Measurements from ENCODE around the gene ZBTB20.

Gene ZBTB20

DNA sequence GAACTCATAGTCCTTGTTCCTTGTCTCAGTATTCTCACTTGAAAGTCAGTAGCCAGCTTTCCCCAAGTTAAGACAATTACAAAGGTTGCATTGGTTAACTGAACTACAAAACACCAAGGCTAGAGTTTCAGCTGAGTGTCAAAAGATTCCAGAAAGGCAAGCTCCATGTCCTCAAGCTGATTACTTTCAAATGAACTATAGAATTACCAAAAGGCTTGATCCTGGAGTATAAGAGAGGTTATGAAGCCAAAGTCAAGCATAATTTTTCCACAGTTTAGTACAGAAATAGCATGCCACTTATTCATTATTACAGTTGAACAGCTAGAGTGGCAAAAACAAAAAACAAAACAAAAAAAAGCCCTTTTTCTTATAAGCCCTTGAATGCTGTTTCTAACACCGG lies 51.9 kb downstream of the ZBTB20 start:
- H3K4me3 ChIP-seq (ENCODE audit: low read depth in 1 of 2, low read length in 2 of 2), result no peak overlapping the region
- H3K79me2 ChIP-seq (ENCODE audit: insufficient read depth, low read length), result peaks cover 23% of the 10 kb centered on the region
- ATAC-seq (ENCODE audit: insufficient read depth, low read depth) (no peak), DNase-seq (no peak)
- H3K4me2 ChIP-seq (ENCODE audit: insufficient read depth, low read length), result no peak overlapping the region
- no peak overlapping the region for H3K9ac ChIP-seq (ENCODE audit: low read depth, low read length)
- H3K27ac ChIP-seq (ENCODE audit: low read length), result no peak overlapping the region
- H3K9me3 ChIP-seq (ENCODE audit: insufficient read depth, low read length, severe bottlenecking), result no peaks in the 10 kb centered on the region
- H3K36me3 ChIP-seq (ENCODE audit: insufficient read depth, low read length), result no peaks in the 10 kb centered on the region
- no peak overlapping the region for H2AFZ ChIP-seq (ENCODE audit: low read depth, low read length)
- H3K27me3 ChIP-seq (ENCODE audit: insufficient read depth, low read length, poor library complexity), result no peaks in the 10 kb centered on the region
- H3K4me1 ChIP-seq (ENCODE audit: insufficient read depth, low read length), result peaks cover 32% of the 10 kb centered on the region
- 0 out of 2 replicates have a peak, but pooled peaks cover 2% of the 10 kb centered on the region for H4K20me1 ChIP-seq (ENCODE audit: insufficient read depth, low read length)
- no peak for TF ChIP-seq EZH2 (IDR thresholded peaks at IDR 0.05; ENCODE audit: borderline replicate concordance, low read depth, low read length, severe bottlenecking)
- TF ChIP-seq CTCF (IDR thresholded peaks at IDR 0.05; ENCODE audit: borderline replicate concordance, extremely low read depth, low read length, poor library complexity, severe bottlenecking), result no peak

DNA sequence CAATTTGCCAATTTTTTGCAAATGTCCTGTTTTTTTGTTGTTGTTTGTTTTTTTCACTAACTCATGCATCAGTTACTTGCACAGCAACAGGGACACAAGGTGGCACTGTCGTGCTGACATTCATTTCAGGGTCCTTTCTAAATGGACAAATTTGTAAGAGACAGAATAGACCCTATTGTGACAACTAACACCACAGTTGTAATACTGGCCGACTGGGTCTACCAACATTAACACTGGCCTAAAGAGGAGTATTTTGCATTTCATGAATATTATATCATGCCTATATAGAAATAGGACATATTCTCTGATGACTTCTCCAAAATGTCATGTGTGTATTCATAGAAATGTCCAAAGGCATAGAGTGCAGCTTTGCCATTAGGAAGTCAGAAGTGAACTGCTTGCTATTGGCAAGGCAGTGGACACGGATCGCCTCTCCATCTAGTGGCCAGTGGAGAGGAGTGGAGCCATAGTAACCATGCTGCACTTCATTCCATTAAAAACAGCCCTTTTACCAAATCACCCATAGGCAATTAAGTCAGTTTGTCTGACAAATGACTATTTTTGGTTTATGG lies 54.8 kb downstream of the ZBTB20 start:
- Histone ChIP-seq H3K36me3 (ENCODE audit: insufficient read depth, low read length) (no peaks in the 10 kb centered on the region), H3K27ac (ENCODE audit: low read length) (no peak overlapping the region), H3K4me3 (ENCODE audit: low read depth in 1 of 2, low read length in 2 of 2) (no peak overlapping the region), H3K79me2 (ENCODE audit: insufficient read depth, low read length) (peaks cover 5% of the 10 kb centered on the region), H3K4me1 (ENCODE audit: insufficient read depth, low read length) (peaks cover 6% of the 10 kb centered on the region; the same call in 1 of the 2 replicates), H2AFZ (ENCODE audit: low read depth, low read length) (no peak overlapping the region), H3K9ac (ENCODE audit: low read depth, low read length) (no peak overlapping the region), H4K20me1 (ENCODE audit: insufficient read depth, low read length) (0 out of 2 replicates have a peak, but pooled peaks cover 2% of the 10 kb centered on the region), H3K27me3 (ENCODE audit: insufficient read depth, low read length, poor library complexity) (no peaks in the 10 kb centered on the region), H3K4me2 (ENCODE audit: insufficient read depth, low read length) (no peak overlapping the region), H3K9me3 (ENCODE audit: insufficient read depth, low read length, severe bottlenecking) (no peaks in the 10 kb centered on the region)
- peak; percentile 82 for TF ChIP-seq CTCF (IDR thresholded peaks at IDR 0.05; ENCODE audit: borderline replicate concordance, extremely low read depth, low read length, poor library complexity, severe bottlenecking)
- TF ChIP-seq EZH2 (IDR thresholded peaks at IDR 0.05; ENCODE audit: borderline replicate concordance, low read depth, low read length, severe bottlenecking), result no peak
- ATAC-seq (ENCODE audit: insufficient read depth, low read depth) (peak; percentile 80), DNase-seq (peak; percentile 60)

DNA sequence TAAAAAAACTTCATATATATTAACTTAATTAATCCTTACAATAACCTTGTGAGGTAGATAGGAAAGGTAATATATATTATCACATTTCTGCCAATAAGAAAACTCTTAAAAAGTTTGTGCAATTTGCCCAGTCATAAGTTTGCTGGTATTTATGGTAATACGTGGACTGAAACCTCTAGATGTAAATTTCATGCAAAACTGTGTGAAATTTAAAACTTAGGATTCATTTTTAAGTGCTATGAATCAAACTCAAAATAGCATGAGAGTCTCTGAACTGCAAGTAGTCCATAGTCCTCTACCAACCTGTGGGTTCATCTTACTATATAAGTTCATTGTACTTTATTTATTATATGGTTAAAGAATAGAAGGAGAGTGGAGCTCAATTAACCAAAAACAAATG lies 56.4 kb downstream of the ZBTB20 start:
- H3K27ac ChIP-seq (ENCODE audit: low read length), result no peak overlapping the region
- H3K79me2 ChIP-seq (ENCODE audit: insufficient read depth, low read length), result peaks cover 3% of the 10 kb centered on the region; the same call in 1 of the 2 replicates
- H3K9ac ChIP-seq (ENCODE audit: low read depth, low read length), result no peak overlapping the region
- no peak overlapping the region for H2AFZ ChIP-seq (ENCODE audit: low read depth, low read length)
- H3K4me3 ChIP-seq (ENCODE audit: low read depth in 1 of 2, low read length in 2 of 2), result no peak overlapping the region
- TF ChIP-seq EZH2 (IDR thresholded peaks at IDR 0.05; ENCODE audit: borderline replicate concordance, low read depth, low read length, severe bottlenecking) (no peak), CTCF (IDR thresholded peaks at IDR 0.05; ENCODE audit: borderline replicate concordance, extremely low read depth, low read length, poor library complexity, severe bottlenecking) (no peak)
- no peaks in the 10 kb centered on the region for H3K27me3 ChIP-seq (ENCODE audit: insufficient read depth, low read length, poor library complexity)
- H4K20me1 ChIP-seq (ENCODE audit: insufficient read depth, low read length), result 0 out of 2 replicates have a peak, but pooled peaks cover 2% of the 10 kb centered on the region
- no peak for ATAC-seq (ENCODE audit: insufficient read depth, low read depth)
- H3K4me1 ChIP-seq (ENCODE audit: insufficient read depth, low read length), result peaks cover 6% of the 10 kb centered on the region; the same call in 1 of the 2 replicates
- H3K36me3 ChIP-seq (ENCODE audit: insufficient read depth, low read length), result no peaks in the 10 kb centered on the region
- H3K4me2 ChIP-seq (ENCODE audit: insufficient read depth, low read length), result no peak overlapping the region
- H3K9me3 ChIP-seq (ENCODE audit: insufficient read depth, low read length, severe bottlenecking), result no peaks in the 10 kb centered on the region
- no peak for DNase-seq

Data from DND-41 (cell line).